Prostate gland (tissue), 2 donors: Measurements from ENCODE around the gene SKIL. TPM values are rescaled to one million over a fixed set of nuclear protein-coding genes. Genes with fewer than 3 reads are reported as not detected.

Experiments
- DNase-seq: peaks from one replicate; pipeline ENCODE4 v3.0.0-alpha.2; 2019; ENCODE audit warnings: low spot score
- H3K27ac ChIP-seq, 2 donors: fragments of 200-600 bp; sonication (generic); 2 replicates each; pipeline ENCODE4 v1.5.1; 2017 to 2019
- H3K27me3 ChIP-seq: fragments of 200-600 bp; sonication (generic); replicated peaks from 2 replicates; pipeline ENCODE4 v1.5.1; 2019; ENCODE audit not compliant: insufficient read depth
- H3K36me3 ChIP-seq, 2 donors: fragments of 200-600 bp; sonication (generic); 1 replicate in 1 of 2; 2 replicates in 1 of 2; pipeline versions ENCODE4 v1.5.1 to v1.8.1; 2017 to 2019
- H3K4me1 ChIP-seq: fragments of 200-600 bp; sonication (generic); replicated peaks from 2 replicates; pipeline ENCODE4 v1.5.1; 2019
- H3K4me3 ChIP-seq, 2 donors: fragments of 200-600 bp; sonication (generic); 2 replicates each; pipeline ENCODE4 v1.5.1; 2017 to 2019
- H3K9me3 ChIP-seq: fragments of 200-600 bp; sonication (generic); 2 replicates; pipeline ENCODE4 v1.5.1; 2017
- POLR2A ChIP-seq: fragments of 450-650 bp; IDR thresholded peaks from one replicate; pipeline ENCODE4 v1.6.1; 2016; ENCODE audit warnings: antibody characterized with exemption, mild to moderate bottlenecking
- POLR2AphosphoS5 ChIP-seq: sonication (generic); formaldehyde crosslinking; IDR thresholded peaks from one replicate; pipeline ENCODE4 v1.6.1; 2017; ENCODE audit warnings: antibody characterized with exemption
- WGBS: methylation state at CpG from one replicate; pipeline ENCODE4 v1.1.5; 2018; 5-methylcytosine and 5-hydroxymethylcytosine counted together
- intact Hi-C: fragments of 100-400 bp; cut with DNase I; formaldehyde crosslinking; loops from one replicate; pipeline ENCODE4 v1.14.2; 2022
- total RNA-seq, 2 donors: library from RNA; depleted of rRNA; stranded (reverse); fragments of >200 nt; gene quantifications; one replicate each; pipeline ENCODE4 v1.1.0, GENCODE V29; 2016
- TF ChIP-seq, protein P1 (sequence below), 4 experiments: fragments of 200-600 bp in 2 of 4; fragments of 450-650 bp in 2 of 4; sonication (generic) in 2 of 4; IDR thresholded peaks; 1 replicate in 3 of 4; 2 replicates in 1 of 4; pipeline ENCODE4 v1.5.1; 2016 to 2019; ENCODE audit warnings: antibody characterized with exemption in 4 of 4, mild to moderate bottlenecking in 2 of 4, moderate library complexity in 2 of 4

SKIL gene
- total RNA-seq, 2 donors from 2014 or later = 41.8 to 49.6 TPM

DNA sequence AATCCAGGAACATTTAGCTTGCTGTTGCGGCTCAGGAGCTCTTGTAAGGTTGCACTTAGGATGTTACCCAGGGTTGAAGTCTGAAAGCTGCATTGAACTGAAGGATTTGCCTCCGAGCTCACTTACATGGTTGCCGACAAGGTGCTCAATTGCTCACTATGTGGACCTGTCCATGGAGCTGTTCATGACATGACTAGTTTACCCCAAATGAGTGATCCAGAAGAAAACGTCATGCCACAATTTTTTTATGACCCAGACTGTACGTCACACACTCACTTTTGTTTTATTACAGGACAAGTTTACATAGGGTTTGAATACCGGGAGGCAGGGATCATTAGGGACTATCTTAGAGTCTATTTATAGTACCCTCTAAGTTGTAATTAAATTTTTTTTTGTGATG, 40.2 kb downstream of the SKIL start:
- Histone ChIP-seq H3K36me3 (no peaks in the 10 kb centered on the region), H3K4me1 (no peaks in the 10 kb centered on the region), H3K4me3 (no peak overlapping the region), H3K9me3 (no peaks in the 10 kb centered on the region), H3K27me3 (no peaks in the 10 kb centered on the region), H3K27ac (no peak overlapping the region)
- 75% methylated on average over 6 of the region's 6 CpGs for WGBS
- TF ChIP-seq POLR2A (no peak), POLR2AphosphoS5 (no peak)
- TF ChIP-seq, protein P1, sequence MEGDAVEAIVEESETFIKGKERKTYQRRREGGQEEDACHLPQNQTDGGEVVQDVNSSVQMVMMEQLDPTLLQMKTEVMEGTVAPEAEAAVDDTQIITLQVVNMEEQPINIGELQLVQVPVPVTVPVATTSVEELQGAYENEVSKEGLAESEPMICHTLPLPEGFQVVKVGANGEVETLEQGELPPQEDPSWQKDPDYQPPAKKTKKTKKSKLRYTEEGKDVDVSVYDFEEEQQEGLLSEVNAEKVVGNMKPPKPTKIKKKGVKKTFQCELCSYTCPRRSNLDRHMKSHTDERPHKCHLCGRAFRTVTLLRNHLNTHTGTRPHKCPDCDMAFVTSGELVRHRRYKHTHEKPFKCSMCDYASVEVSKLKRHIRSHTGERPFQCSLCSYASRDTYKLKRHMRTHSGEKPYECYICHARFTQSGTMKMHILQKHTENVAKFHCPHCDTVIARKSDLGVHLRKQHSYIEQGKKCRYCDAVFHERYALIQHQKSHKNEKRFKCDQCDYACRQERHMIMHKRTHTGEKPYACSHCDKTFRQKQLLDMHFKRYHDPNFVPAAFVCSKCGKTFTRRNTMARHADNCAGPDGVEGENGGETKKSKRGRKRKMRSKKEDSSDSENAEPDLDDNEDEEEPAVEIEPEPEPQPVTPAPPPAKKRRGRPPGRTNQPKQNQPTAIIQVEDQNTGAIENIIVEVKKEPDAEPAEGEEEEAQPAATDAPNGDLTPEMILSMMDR (IDR thresholded peaks at IDR 0.05) = no peak
- no peak for DNase-seq
- intact Hi-C loops = no loop called here

DNA sequence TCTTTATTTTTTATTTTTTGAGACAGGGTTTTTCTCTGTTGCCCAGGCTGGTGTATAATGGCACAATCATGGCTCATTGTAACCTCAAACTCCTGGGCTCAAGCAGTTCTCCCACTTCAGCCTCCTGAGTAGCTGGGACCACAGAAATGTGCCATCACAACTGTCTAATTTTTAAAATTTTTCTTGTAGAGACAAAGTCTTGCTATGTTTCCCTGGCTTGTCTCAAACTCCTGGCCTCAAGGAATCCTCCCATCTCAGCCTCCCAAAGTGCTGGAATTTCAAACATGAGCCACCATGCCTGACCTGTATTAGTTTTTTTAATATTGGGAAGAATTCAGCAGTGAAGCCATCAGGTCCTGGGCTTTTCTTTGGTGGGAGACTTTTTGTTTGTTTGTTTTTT, 47.6 kb downstream of the SKIL start:
- no peak for TF ChIP-seq POLR2A
- no peak overlapping the region for H3K4me3 ChIP-seq
- H3K27ac ChIP-seq = no peak overlapping the region
- no peaks in the 10 kb centered on the region for H3K27me3 ChIP-seq
- intact Hi-C loops = no loop called here
- no peaks in the 10 kb centered on the region for H3K9me3 ChIP-seq
- no peaks in the 10 kb centered on the region for H3K4me1 ChIP-seq
- H3K36me3 ChIP-seq = no peaks in the 10 kb centered on the region
- DNase-seq = no peak

DNA sequence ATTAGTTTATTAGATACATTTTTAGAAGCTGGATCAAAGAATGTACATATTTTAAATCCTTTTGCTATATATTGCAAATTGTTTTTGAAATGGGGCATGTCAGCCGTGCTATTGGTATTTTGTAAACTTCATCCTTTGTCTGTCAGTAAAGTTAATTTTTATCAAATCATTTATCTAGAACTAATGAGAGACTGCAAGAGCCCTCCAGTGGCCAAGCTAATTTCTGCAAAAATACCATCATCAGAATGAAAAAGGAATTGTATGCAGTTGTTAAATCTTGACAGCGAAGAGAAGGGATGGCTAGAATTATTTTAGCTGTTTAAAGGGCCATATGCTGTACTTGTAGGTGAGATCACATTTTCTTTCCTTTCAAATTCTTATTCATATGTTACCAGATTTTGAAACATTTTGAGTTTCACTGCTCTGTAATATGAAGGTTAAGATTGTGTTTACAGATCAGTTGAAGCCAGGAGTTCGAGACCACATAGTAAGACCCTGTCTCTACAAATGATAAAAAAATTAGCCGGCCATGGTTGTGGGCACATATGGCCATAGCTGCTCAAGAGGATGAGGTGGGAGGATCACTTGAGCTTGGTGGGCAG, 53.0 kb downstream of the SKIL start:
- DNase-seq = no peak
- H3K4me1 ChIP-seq = no peaks in the 10 kb centered on the region
- intact Hi-C loops = loop anchor here (2.0 kb wide), 1 partner anchor 100 kb away; no protein-coding TSS in a partner anchor
- no peaks in the 10 kb centered on the region for H3K36me3 ChIP-seq
- H3K4me3 ChIP-seq = no peak overlapping the region
- no peak for TF ChIP-seq POLR2AphosphoS5
- TF ChIP-seq, protein P1 (IDR thresholded peaks at IDR 0.05) = peak; percentile 14 to 72 (median 60)
- no peak for TF ChIP-seq POLR2A
- no peaks in the 10 kb centered on the region for H3K9me3 ChIP-seq
- H3K27ac ChIP-seq = no peak overlapping the region
- H3K27me3 ChIP-seq = no peaks in the 10 kb centered on the region
- WGBS = 38% methylated on average over 4 of the region's 4 CpGs

DNA sequence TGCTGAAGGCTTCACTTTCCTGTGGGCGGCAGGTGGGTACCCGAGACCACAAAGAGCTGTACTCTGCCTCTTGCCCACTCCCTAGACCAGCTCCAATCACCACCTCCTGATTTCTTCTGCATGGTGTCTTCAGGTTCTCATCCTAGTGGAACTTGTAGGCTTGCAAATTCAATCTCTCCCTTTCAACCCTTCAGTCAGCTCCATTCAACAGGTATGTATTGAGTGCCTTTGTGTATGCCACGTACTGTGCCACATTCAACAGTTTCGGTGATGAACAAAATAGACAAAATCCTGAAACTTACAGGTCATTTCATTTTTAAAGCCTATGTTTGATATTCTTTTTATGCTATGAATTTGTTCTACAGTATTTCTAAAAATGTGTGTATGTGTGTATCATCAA, 55.8 kb downstream of the SKIL start:
- Histone ChIP-seq H3K9me3 (no peaks in the 10 kb centered on the region), H3K27me3 (no peaks in the 10 kb centered on the region), H3K36me3 (no peaks in the 10 kb centered on the region), H3K27ac (no peak overlapping the region), H3K4me3 (no peak overlapping the region), H3K4me1 (no peaks in the 10 kb centered on the region)
- intact Hi-C loops = no loop called here
- WGBS = 96% methylated on average over 4 of the region's 4 CpGs
- DNase-seq = no peak
- TF ChIP-seq, protein P1 (IDR thresholded peaks at IDR 0.05) = no peak
- no peak for TF ChIP-seq POLR2A
- TF ChIP-seq POLR2AphosphoS5 = no peak

DNA sequence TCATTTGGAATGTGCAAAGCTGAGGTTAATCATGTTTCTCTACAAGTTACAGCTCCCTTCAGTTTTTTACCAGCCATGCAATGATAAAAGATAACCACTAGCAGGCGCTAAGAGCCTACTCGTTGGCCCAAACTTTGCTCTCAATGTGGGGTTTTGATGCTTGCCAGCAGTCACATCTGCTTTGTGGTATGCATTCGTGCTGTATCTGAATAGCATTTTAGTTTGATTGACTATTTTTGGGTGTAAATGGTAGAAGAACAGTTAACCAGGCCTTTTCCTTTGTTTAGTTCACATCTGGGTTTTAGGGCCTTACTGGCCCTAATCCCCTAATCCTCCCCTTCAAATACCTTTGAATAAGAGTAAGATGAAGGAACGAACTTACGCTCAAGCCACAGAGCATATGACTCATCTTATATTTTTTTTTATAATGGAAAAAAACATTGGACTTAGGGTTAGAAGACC, 56.7 kb downstream of the SKIL start:
- Histone ChIP-seq H3K27ac (no peak overlapping the region), H3K36me3 (no peaks in the 10 kb centered on the region), H3K9me3 (no peaks in the 10 kb centered on the region), H3K4me3 (no peak overlapping the region), H3K27me3 (no peaks in the 10 kb centered on the region), H3K4me1 (peaks cover 4% of the 10 kb centered on the region)
- TF ChIP-seq, protein P1 (IDR thresholded peaks at IDR 0.05) = peak; percentile 67 to 90 (median 82)
- TF ChIP-seq POLR2AphosphoS5 = peak; percentile 40
- no peak for TF ChIP-seq POLR2A
- intact Hi-C loops = loop anchor here (2.0 kb wide), 1 partner anchor 397 kb away; no protein-coding TSS in a partner anchor
- 29% methylated on average over 5 of the region's 5 CpGs for WGBS
- DNase-seq = no peak
